Measurements from ENCODE around the gene ABCB7.
"Not testable (repeated sequence)": the region's sequence is repeated elsewhere in the genome, so short reads cannot be mapped to it uniquely, and the experiment has no call there.

The ABCB7 gene

DNA sequence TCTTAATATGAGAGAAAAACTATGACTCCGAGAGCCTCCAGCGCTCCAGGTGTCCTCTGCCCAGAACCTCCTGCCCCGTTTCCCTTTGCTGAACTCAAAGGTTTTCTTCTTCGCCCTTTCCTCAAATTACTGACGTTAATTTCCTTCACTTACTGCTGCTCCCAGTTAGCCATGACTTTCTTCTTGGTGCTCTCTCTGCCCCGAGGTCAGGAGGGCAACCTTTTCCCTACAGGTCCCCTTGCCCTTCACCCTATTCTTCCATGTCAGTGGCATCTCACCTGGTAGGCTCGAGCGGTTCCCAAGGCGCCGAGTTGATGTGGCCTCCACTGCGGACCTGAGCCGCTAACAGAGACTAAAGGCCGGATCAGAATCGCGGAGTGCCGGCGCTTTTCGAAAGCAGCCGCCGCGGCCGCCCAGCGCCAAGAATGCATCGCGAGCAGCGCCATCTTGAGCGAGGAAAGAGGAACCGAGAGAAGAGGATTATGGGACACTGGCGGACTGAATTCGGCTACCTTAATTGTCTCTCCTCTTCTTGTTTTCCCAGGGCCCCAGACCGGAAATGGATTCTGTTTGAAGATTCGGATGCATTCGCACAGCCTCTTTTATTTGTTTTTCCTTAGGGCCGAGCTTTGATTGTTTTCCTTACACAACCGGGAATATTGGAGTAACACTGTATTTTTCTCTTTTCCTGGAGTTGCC is at the start of gene ABCB7:
Gene ABCB7, minus strand, starts transcription at position 457 of the 699 bp plus-strand sequence. Its CDS starts 11 bp downstream, at position 446.
- peak; percentile 35 for DNase-seq (ENCODE audit: low read depth)

DNA sequence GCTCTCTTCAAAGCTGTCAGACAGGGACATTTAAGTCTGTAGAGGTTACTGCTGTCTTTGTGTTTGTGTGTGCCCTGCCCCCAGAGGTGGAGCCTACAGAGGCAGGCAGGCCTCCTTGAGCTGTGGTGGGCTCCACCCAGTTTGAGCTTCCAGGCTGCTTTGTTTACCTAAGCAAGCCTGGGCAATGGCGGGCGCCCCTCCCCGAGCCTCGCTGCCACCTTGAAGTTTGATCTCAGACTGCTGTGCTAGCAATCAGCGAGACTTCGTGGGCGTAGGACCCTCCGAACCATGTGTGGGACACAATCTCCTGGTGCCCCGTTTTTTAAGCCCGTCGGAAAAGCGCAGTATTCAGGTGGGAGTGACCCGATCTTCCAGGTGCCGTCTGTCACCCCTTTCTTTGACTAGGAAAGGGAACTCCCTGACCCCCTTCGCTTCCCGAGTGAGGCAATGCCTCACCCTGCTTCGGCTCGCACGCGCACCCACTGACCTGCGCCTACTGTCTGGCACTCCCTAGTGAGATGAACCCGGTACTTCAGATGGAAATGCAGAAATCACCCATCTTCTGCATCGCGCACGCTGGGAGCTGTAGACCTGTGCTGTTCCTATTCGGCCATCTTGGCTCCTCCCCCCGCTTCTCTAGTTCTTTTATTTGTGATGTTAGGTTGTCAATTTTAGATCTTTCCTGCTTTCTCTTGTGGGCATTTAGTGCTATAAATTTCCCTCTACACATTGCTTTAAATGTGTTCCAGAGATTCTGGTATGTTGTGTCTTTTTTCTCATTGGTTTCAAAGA is 32.5 kb upstream of the ABCB7 start:
- DNase-seq (ENCODE audit: low read depth) = not testable (repeated sequence)

DNA sequence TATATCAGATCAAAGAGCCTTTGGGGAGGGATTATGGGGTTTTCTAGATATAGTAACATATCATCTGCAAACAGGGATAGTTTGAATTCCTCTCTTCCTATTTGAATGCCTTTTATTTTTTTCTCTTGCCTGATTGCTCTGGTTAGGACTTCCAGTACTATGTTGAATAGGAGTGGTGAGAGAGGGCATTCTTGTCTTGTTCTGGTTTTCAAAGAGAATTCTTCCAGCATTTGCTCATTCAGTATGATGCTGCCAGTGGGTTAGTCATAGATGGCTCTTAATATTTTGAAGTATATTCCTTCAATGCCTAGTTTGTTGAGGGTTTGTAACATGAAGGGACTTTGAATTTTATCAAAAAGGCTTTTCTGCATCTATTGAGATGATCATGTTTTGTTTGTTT is 25.6 kb upstream of the ABCB7 start:
- DNase-seq (ENCODE audit: low read depth) = peak; percentile 34

DNA sequence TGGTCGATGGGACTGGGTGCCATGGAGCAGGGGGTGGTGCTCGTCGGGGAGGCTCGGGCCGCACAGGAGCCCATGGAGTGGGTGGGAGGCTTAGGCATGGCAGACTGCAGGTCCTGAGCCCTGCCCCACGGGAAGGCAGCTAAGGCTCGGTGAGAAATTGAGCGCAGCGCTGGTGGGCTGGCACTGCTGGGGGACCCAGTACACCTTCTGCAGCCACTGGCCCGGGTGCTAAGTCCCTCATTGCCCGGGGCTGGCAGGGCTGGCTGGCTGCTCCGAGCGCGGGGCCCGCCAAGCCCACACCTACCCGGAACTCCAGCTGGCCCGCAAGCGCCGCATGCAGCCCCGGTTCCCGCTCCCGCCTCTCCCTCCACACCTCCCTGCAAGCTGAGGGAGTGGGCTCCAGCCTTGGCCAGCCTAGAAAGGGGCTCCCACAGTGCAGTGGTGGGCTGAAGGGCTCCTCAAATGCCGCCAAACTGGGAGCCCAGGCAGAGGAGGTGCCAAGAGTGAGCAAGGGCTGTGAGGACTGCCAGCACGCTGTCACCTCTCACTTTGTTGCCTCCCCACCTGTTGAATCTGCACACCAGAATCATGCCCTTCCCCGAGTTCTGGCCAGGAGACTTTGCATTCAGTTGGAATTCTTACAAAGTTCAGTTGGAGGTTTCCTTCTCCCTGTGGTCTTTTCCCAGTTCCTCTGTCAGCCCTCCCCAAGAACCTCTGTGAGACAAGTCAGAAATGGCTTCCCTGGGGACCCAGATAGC is 23.6 kb upstream of the ABCB7 start:
- not testable (repeated sequence) for DNase-seq (ENCODE audit: low read depth)

DNA sequence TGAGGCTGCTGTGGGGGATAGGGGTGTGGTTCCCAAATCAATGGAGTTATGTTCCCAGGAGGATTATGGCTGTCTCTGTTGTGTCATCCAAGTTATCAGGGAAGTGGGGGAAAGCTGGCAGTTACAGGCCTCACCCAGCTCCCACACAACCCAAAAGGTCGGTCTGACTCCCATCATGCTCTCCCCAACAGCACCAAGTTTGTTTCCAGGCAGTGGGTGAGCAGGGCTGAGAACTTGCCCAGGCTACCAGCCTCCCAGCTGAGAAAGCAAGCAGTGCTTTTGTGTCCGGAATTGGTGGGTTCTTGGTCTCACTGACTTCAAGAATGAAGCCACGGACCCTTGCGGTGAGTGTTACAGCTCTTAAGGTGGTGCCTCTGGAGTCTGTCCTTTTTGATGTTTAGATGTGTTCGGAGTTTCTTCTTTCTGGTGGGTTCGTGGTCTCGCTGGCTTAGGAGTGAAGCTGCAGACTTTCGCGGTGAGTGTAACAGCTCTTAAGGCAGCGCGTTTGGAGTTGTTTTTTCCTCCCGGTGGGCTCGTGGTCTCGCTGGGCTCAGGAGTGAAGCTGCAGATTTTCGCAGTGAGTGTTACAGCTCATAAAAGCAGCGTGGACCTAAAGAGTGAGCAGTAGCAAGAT is 16.3 kb upstream of the ABCB7 start:
- not testable (repeated sequence) for DNase-seq (ENCODE audit: low read depth)

DNA sequence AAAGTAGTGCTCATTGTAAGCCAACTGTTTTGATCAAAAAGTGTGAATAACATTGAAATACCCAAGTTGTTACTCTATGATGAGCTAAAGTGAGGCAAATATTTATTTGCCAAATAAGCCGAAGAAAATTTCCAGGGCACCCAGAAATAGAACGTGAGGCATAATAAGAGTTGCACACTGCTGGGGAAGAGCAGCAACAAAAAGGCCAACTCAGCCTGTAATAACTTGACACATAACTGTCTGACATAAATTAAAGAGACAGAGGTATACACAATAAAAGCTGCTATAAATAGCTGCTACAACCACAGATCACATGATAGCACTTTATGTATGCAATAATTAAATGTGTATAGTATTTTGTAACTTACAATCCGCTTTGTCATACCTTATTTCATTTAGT is 2.0 kb upstream of the ABCB7 start:
- no peak for DNase-seq (ENCODE audit: low read depth)

DNA sequence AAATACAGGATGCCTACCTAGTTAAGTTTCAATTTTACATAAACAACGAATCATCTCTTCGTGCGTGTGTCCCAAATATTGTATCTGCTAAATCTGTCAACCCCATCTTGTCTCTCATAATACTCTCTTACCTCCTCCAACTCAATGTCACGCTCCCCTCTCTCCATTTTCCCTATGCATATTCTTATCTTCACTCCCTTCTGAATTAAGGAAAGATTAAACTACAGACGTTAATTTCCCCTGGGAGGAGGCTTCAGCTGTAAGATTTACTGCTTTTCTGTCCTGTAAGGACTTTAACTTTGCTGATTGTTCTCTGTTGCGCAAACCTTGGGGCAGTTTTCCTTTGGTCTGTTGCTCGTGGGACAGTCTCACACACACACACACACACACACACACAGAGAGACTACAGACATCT is 455 bp upstream of the ABCB7 start:
- DNase-seq (ENCODE audit: low read depth) = peak; percentile 14

DNA sequence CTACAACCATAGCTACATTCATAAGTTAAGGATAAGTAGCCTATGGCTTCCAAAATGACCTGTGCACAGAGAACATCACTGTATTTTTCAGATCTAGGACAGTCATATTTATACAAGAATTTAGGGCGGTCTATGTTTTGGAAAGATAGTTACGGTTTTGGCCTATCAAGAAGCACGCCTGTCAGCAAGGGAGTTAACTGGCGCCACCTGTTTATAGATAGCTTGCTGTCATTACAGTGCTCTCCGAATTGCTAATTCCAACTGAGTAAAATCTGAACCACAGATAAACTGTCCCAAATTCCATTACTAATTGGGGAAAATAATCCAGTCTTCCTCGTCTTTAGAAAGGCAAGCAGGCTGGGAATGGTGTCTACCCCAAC is 646 bp downstream of the ABCB7 start:
- no peak for DNase-seq (ENCODE audit: low read depth)

DNA sequence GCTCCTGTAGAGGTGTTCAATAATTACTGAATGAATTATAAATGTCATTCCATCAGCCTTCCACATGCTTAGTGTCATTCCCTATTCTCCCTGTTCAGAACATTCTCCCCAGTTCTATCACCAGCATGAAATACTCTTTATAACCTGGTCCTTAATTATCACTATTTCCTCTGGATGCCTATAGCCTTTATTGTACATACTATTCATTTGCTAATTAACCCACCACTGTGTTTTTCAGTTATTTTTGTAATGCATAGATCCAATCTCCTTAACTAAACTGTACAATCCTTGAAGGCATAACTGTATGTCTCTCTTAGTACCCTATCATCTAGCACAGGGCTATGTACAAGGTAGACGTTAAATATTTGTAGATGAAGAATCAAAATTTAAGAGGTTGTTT is 1.2 kb downstream of the ABCB7 start:
- DNase-seq (ENCODE audit: low read depth) = no peak

DNA sequence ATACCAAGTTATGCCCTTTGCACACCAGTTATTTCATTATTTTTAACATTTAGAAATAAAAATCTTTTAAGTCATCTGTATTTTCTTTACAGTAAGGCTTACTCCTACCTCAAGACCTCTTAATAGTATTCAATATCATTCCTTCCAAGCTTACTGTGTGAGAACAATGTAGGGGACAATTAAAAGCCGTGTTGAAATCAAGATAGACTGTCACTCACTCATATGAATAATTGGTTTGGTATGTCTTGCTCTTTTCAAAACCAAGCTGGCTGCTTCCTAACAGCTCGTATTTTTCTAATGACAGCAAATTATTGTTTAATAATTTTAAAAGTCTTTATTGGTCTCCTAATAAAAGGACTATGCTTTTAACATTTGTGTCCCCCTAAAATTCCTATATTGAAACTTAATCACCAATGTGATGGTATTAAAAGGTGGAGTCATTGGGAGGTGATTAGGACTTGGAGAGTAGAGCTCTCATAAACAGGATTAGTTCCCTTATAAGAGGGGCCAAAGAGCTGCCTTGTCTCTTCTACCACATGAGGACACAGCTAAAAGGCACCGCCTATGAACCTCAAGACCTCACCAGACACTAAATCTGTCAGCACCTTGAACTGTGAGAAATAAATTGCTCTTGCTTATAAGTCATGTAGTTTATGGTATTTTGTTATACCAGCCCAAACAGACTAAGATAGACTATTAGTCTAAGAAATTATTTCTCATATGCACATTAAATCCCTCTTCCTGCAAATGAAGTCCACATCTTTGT is 4.1 kb downstream of the ABCB7 start:
- DNase-seq (ENCODE audit: low read depth) = no peak

DNA sequence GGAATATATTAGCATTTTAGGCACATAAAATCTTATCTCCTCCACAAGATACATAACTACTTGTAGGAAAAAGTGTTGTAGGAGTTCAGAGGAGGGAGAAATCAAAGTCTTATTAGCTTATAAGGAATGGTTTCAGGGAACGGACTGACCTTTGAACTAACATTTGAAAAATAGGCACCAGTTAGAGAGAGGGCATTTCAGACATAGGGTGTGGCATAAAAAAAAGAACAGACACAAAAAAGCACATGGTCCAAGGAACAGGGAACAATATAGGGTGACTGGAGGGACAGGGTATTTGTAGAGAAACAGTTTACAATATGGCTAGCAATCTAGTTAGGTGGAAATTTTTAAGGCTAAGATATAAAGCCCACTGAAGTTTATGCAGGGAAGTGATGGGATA is 6.4 kb downstream of the ABCB7 start:
- DNase-seq (ENCODE audit: low read depth) = no peak

DNA sequence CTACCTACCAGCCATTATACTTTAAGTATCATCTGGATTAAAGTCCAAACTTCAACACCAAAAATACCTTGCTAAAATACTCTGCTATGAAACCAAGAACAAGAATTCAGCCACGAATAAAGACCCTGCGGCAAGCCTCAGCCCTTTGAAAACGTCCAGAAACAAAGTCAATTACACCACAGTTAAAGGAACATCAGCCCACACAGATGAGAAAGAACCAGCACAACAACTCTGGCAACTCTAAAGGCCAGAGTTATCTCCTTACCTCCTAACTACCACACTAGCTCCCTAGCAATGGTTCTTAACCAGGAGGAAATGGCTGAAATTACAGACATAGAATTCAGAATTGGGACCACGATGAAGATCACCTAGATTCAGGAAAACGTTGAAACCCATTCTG is 23.4 kb downstream of the ABCB7 start:
- DNase-seq (ENCODE audit: low read depth) = no peak

DNA sequence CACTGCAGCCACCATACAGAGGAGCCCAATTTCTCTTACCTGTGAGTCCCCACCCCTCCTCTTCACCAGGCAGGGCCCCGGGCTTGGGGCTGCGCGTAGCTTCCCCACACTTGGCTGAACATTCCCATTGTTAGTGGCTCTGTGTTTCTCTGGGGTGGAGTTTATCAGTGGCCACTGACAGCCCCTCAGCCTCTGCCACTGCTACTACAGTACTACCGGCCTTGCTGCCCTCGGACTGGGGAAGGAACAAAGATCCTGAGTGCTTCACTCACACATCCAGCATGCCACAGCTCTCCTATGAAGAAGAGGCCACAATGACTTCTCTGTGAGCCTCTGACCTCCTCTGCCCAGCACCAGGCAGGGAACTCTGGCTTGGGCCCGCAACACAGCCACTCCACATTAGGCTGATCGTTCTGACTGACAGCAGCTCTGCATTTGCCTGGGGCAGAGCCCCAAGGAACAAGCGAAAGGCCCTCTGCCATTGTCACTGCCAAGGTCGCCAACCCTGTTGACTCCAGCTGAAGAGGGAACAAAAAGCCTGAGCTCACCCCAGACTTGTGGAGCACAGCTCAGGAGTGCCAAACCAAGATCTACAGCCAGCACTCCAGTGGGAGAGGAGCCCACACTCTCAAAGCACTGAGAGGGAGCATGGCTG is 24.0 kb downstream of the ABCB7 start:
- DNase-seq (ENCODE audit: low read depth) = no peak

DNA sequence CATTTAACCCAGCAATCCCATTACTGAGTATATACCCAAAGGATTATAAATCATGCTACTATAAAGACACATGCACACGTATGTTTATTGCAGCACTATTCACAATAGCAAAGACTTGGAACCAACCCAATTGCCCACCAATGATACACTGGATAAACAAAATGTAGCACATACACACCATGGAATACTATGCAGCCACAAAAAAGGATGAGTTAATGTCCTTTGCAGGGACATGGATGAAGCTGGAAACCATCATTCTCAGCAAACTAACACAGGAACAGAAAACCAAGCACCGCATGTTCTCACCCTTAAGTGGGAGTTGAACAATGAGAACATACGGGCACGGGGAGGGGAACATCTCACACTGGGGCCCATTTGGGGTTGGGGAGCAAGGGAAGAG is 27.0 kb downstream of the ABCB7 start:
- DNase-seq (ENCODE audit: low read depth) = not testable (repeated sequence)

DNA sequence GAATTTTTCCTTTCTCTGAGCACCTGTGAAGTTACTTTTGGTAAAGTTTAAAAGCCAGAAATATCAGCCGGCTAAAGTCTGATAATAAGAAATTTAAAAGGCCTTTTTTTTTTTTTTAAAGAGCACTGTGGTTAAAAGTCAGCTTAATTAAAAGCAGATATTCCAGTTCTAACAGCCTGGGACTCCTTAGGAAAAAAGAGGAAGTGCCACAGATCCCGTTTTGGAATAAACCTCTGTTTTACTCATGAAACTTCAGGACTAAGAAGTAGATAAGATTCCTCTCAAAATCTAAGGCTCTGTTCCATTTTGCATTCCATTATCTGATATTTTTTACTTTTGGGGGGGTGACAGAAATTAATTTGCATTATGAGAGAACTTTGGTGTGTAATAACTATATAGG is 37.8 kb downstream of the ABCB7 start:
- no peak for DNase-seq (ENCODE audit: low read depth)

DNA sequence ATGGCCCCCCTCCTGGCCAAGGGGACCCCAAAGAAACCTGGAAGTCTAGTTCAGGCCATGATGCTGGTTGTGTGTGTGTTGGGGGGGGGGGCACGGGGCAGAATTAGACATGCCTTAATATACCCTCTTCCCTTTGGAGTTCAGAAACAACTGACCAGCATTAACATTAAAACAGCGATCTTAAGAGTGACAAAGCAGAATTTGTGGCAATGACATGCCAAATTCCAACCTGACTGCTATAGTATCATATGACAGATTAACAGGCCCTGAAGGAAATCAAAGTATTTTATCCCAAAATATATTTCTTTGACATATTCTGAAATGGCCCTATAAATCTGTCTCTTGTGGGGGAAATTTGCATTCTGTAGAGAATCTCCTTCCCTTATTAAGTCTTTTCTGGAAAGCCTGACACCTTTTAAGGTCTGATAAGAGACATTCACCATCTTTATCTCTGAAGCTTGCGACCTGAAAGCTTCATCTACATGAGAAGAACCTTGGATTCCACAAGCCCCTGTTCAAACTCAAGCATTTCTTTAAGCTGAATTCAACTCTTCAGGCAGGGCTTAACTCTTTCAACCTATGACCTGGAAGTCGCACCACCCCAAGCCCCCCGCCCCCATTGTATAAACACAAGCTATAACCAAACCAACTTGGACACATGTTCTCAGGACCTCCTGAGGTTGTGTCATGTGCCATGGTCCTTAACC is 40.2 kb downstream of the ABCB7 start:
- no peak for DNase-seq (ENCODE audit: low read depth)

DNA sequence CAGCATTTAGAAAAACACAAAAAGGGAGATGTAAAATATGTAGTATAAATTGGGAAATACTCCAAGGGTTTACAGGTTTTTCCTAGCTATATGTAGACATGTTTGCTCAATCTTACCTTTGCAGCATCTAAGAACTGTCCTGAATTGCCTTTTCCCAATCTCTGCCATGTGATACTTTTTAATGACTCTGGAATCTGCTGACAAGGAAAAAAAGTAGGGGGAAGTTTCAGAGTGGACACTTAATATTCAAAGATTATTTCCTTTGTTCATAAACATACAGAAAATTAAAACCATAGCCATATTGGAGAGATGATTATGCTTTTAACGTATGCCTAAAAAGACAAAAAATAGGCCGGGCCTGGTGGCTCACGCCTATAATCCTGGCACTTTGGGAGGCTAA is 41.4 kb downstream of the ABCB7 start:
- no peak for DNase-seq (ENCODE audit: low read depth)

DNA sequence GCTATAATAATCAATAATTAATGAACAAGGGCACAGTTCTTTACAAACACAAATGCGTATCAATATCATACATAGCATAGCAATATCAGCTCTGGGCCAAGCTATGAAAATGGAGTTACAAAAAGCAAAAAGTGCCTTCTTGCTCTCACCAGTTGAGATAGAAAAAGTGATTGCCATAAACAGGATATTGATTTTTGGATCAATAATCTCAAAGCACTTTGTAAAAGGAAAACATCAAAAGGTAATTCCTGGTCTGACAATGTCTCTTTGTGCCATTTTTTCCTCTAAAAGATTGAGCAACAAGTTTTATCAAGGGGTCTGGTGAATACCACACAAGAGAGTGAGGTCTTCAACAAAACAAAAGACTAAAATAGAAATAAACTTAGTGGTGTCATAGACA is 42.4 kb downstream of the ABCB7 start:
- DNase-seq (ENCODE audit: low read depth) = no peak

DNA sequence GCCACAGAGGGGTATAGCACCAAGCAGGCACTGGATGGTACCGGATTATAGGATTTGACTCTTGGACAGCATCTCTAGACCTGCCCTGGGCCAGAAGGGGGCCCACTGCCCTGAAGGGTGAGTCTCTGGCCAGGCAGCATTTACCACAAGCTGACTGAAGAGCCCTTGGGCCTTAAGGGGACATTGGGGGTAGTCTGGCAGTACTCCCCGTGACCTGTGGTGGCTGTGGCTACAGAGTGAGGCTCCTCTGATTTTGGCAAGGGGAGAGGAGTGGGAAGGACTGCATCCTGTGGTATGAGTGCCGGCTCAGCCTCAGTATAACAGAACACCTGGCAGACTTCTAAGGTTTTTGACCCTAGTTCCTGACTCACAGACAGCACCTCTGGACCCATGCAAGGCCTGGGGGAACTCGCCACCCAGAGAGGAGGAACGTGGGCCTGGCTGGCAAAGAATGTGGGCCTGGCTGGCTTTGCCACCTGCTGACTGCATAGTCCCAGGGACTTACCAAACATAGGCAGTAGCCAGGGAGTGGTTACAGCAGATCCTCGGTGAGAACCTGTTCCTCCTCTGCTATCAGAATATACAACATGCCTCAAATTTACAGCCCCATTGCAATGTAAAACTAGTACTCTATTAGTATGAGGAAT is 48.1 kb downstream of the ABCB7 start:
- no peak for DNase-seq (ENCODE audit: low read depth)

DNA sequence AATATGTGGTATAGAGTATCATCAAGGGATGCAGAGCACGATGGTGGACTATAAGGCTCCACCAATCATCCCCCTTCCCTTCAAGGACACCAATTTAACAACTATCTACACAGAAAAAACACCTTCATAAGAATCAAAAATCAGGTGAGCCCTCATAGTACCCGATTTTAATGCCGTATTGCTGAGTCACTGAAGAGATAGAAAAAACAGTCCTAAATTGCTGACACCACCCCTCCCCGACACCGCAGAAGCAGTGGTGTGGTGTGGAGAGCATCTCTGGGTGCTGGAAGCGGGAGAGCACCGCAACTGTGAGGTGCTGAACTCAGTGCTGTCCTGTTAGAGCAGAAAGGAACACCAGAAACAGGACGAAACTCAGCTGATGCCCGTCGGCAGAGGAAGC is 49.3 kb downstream of the ABCB7 start:
- DNase-seq (ENCODE audit: low read depth) = no peak
